Brain microvascular endothelial cell (primary cell): Measurements from ENCODE around the gene RAB41.
A peak's percentile ranks its signal among the peaks of the same experiment; 100 is the strongest.
"Not testable (repeated sequence)": the region's sequence is repeated elsewhere in the genome, so short reads cannot be mapped to it uniquely, and the experiment has no call there.

Experiments used
- DNase-seq: peaks from one replicate; pipeline ENCODE4 v3.0.0-alpha.2; 2020
- H3K27ac ChIP-seq: fragments of 250-450 bp; sonication (Bioruptor Pico); 2 replicates; pipeline ENCODE4 v1.5.1; 2020; ENCODE audit warnings: mild to moderate bottlenecking, moderate library complexity
- H3K27me3 ChIP-seq: fragments of 250-450 bp; sonication (Bioruptor Pico); replicated peaks from 2 replicates; pipeline ENCODE4 v1.5.1; 2020; ENCODE audit warnings: mild to moderate bottlenecking
- H3K36me3 ChIP-seq: fragments of 250-450 bp; sonication (Bioruptor Pico); replicated peaks from 2 replicates; pipeline ENCODE4 v1.5.1; 2020; ENCODE audit warnings: mild to moderate bottlenecking
- H3K4me3 ChIP-seq: 2 replicates; pipeline ENCODE4 v1.5.1; 2011; ENCODE audit warnings: low read depth, mild to moderate bottlenecking, control low read depth, low read length, moderate library complexity
- CTCF ChIP-seq: IDR thresholded peaks from 2 replicates; pipeline ENCODE4 v1.5.1; 2011; ENCODE audit warnings: low read depth, mild to moderate bottlenecking, moderate library complexity, low read length, control low read depth, inconsistent platforms; ENCODE audit errors: missing control alignments
- in situ Hi-C: cut with HindIII; loops from 2 replicates; pipeline ENCODE4 v1.10.0; 2017; ENCODE audit warnings: low sequenced_read_pairs, low pct_ligation_motif_present

RAB41 gene

GRCh38 chrX:70293621-70294020 lies 11.6 kb downstream of the RAB41 start:
- H3K27ac ChIP-seq = no peak overlapping the region
- no peak for TF ChIP-seq CTCF
- H3K4me3 ChIP-seq = no peak overlapping the region
- DNase-seq = no peak
- H3K27me3 ChIP-seq = no peaks in the 10 kb centered on the region
- H3K36me3 ChIP-seq = no peaks in the 10 kb centered on the region
- in situ Hi-C loops = no loop called here

- no peak for TF ChIP-seq CTCF
- DNase-seq = peak; percentile 46
- no peak overlapping the region for H3K4me3 ChIP-seq
- in situ Hi-C loops = no loop called here
- no peaks in the 10 kb centered on the region for H3K36me3 ChIP-seq
- peak overlapping the region; percentile 55 for H3K27ac ChIP-seq
- no peaks in the 10 kb centered on the region for H3K27me3 ChIP-seq
Observed at GRCh38 chrX:70301716-70302115, 19.7 kb downstream of the RAB41 start.

GRCh38 chrX:70313503-70313902 lies 31.5 kb downstream of the RAB41 start:
- in situ Hi-C loops = no loop called here
- peak; percentile 24 for DNase-seq
- H3K27ac ChIP-seq = no peak overlapping the region
- no peaks in the 10 kb centered on the region for H3K27me3 ChIP-seq
- H3K4me3 ChIP-seq = no peak overlapping the region
- no peaks in the 10 kb centered on the region for H3K36me3 ChIP-seq
- no peak for TF ChIP-seq CTCF

GRCh38 chrX:70322784-70323183 lies 40.8 kb downstream of the RAB41 start:
- H3K27ac ChIP-seq = no peak overlapping the region
- H3K36me3 ChIP-seq = no peaks in the 10 kb centered on the region
- H3K27me3 ChIP-seq = no peaks in the 10 kb centered on the region
- H3K4me3 ChIP-seq = no peak overlapping the region
- DNase-seq = no peak
- in situ Hi-C loops = no loop called here
- no peak for TF ChIP-seq CTCF

- H3K27ac ChIP-seq, H3K36me3 ChIP-seq, H3K4me3 ChIP-seq, DNase-seq, in situ Hi-C loops, H3K27me3 ChIP-seq: not testable (repeated sequence)
Observed at GRCh38 chrX:70323628-70324027, 41.7 kb downstream of the RAB41 start.

GRCh38 chrX:70324326-70324725 lies 42.4 kb downstream of the RAB41 start:
- in situ Hi-C loops = no loop called here
- Histone ChIP-seq H3K36me3 (no peaks in the 10 kb centered on the region), H3K27me3 (no peaks in the 10 kb centered on the region), H3K4me3 (no peak overlapping the region), H3K27ac (no peak overlapping the region)
- TF ChIP-seq CTCF = no peak
- no peak for DNase-seq
